Body of pancreas (tissue), 4 donors: Measurements from ENCODE around the gene ACACA.

Experiments
- POLR2A ChIP-seq, 3 donors: fragments of 450-650 bp; IDR thresholded peaks; one replicate each; pipeline ENCODE4 v1.6.1; 2016; ENCODE audit warnings: antibody characterized with exemption in 3 of 3, mild to moderate bottlenecking in 2 of 3
- TF ChIP-seq, protein P1 (sequence below), 7 experiments: fragments of 450-650 bp in 4 of 7; fragments of 200-600 bp in 3 of 7; sonication (generic) in 3 of 7; IDR thresholded peaks; one replicate each; pipeline ENCODE4 v1.5.1; 2016 to 2019; ENCODE audit warnings: antibody characterized with exemption in 7 of 7

DNA sequence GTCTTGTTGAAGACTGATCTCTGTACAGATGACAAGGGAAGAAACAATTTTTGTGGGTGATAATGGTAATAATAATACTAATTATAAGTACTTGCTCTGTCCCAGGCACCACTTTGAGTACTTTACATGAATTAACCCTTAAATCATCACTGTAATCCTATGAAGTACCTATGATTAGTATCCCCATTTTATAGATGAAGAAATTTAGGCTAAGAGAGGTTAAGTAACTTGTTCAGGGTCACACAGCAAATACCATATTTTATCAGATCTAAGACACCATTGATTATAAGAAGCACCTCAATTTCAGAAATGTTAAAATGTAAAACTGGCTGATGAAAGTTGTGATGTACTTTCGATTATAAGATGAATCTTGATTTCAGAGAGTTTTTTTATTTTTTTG lies 18.6 kb upstream of the ACACA start:
- TF ChIP-seq, protein P1, sequence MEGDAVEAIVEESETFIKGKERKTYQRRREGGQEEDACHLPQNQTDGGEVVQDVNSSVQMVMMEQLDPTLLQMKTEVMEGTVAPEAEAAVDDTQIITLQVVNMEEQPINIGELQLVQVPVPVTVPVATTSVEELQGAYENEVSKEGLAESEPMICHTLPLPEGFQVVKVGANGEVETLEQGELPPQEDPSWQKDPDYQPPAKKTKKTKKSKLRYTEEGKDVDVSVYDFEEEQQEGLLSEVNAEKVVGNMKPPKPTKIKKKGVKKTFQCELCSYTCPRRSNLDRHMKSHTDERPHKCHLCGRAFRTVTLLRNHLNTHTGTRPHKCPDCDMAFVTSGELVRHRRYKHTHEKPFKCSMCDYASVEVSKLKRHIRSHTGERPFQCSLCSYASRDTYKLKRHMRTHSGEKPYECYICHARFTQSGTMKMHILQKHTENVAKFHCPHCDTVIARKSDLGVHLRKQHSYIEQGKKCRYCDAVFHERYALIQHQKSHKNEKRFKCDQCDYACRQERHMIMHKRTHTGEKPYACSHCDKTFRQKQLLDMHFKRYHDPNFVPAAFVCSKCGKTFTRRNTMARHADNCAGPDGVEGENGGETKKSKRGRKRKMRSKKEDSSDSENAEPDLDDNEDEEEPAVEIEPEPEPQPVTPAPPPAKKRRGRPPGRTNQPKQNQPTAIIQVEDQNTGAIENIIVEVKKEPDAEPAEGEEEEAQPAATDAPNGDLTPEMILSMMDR (IDR thresholded peaks at IDR 0.05) = no peak
- TF ChIP-seq POLR2A (IDR thresholded peaks at IDR 0.05) = no peak
